BE2C (cell line): ENCODE measurements around the gene OR10V1.
"Not testable (repeated sequence)": the region's sequence is repeated elsewhere in the genome, so short reads cannot be mapped to it uniquely, and the experiment has no call there.

Source experiments
- DNase-seq: peaks from one replicate; pipeline ENCODE4 v3.0.0-alpha.2; 2020
- H3K27me3 ChIP-seq: fragments of 250-450 bp; sonication (Bioruptor Pico); 2 replicates; pipeline ENCODE4 v1.5.1; 2020; ENCODE audit warnings: mild to moderate bottlenecking
- H3K36me3 ChIP-seq: fragments of 250-450 bp; sonication (Bioruptor Pico); 2 replicates; pipeline ENCODE4 v1.5.1; 2020; ENCODE audit warnings: mild to moderate bottlenecking
- H3K4me1 ChIP-seq: fragments of 250-450 bp; sonication (Bioruptor Pico); 2 replicates; pipeline ENCODE4 v1.5.1; 2020
- H3K4me3 ChIP-seq: 2 replicates; pipeline ENCODE4 v1.5.1; 2011; ENCODE audit warnings: low read depth, low read length
- H3K9me3 ChIP-seq: fragments of 250-450 bp; sonication (Bioruptor Pico); 2 replicates; pipeline ENCODE4 v1.5.1; 2020
- CTCF ChIP-seq: IDR thresholded peaks from 2 replicates; pipeline ENCODE4 v1.5.1; 2012; ENCODE audit warnings: mild to moderate bottlenecking, low read depth, low read length

Gene OR10V1

GRCh38 chr11:59707371-59707770 lies 6.3 kb downstream of the OR10V1 start:
- H3K4me3 ChIP-seq, result no peak overlapping the region
- no peak for TF ChIP-seq CTCF
- H3K4me1 ChIP-seq, result no peaks in the 10 kb centered on the region
- H3K36me3 ChIP-seq, result no peaks in the 10 kb centered on the region
- no peaks in the 10 kb centered on the region for H3K9me3 ChIP-seq
- H3K27me3 ChIP-seq, result no peaks in the 10 kb centered on the region
- DNase-seq, result no peak

- Histone ChIP-seq H3K36me3 (no peaks in the 10 kb centered on the region), H3K4me1 (no peaks in the 10 kb centered on the region), H3K27me3 (no peaks in the 10 kb centered on the region), H3K9me3 (no peaks in the 10 kb centered on the region), H3K4me3 (no peak overlapping the region)
- DNase-seq, result no peak
- no peak for TF ChIP-seq CTCF
Observed at GRCh38 chr11:59706518-59707285, 6.9 kb downstream of the OR10V1 start.

- Histone ChIP-seq H3K9me3 (no peaks in the 10 kb centered on the region), H3K4me3 (no peak overlapping the region), H3K27me3 (no peaks in the 10 kb centered on the region), H3K36me3 (no peaks in the 10 kb centered on the region), H3K4me1 (no peaks in the 10 kb centered on the region)
- no peak for DNase-seq
- no peak for TF ChIP-seq CTCF
Observed at GRCh38 chr11:59705294-59705693, 8.4 kb downstream of the OR10V1 start.

- H3K36me3 ChIP-seq, H3K4me1 ChIP-seq, H3K27me3 ChIP-seq, DNase-seq, H3K4me3 ChIP-seq, H3K9me3 ChIP-seq: not testable (repeated sequence)
Observed at GRCh38 chr11:59703515-59703914, 10.1 kb downstream of the OR10V1 start.

- not testable (repeated sequence) for H3K4me3 ChIP-seq, H3K36me3 ChIP-seq, H3K27me3 ChIP-seq, H3K4me1 ChIP-seq, H3K9me3 ChIP-seq, DNase-seq
Observed at GRCh38 chr11:59700157-59700556, 13.5 kb downstream of the OR10V1 start.

- no peak for DNase-seq
- no peaks in the 10 kb centered on the region for H3K27me3 ChIP-seq
- H3K4me3 ChIP-seq, result no peak overlapping the region
- no peak for TF ChIP-seq CTCF
- no peaks in the 10 kb centered on the region for H3K36me3 ChIP-seq
- no peaks in the 10 kb centered on the region for H3K9me3 ChIP-seq
- H3K4me1 ChIP-seq, result no peaks in the 10 kb centered on the region
Observed at GRCh38 chr11:59698506-59698905, 15.1 kb downstream of the OR10V1 start.

GRCh38 chr11:59692915-59693314 lies 20.7 kb downstream of the OR10V1 start:
- Histone ChIP-seq H3K4me3 (no peak overlapping the region), H3K36me3 (no peaks in the 10 kb centered on the region), H3K27me3 (no peaks in the 10 kb centered on the region), H3K9me3 (no peaks in the 10 kb centered on the region), H3K4me1 (no peaks in the 10 kb centered on the region)
- DNase-seq, result no peak
- TF ChIP-seq CTCF, result no peak
